Measurements from ENCODE around the gene NDE1.

- no peak for TF ChIP-seq EZH2 (IDR thresholded peaks at IDR 0.05; ENCODE audit: borderline replicate concordance)
- no peak for TF ChIP-seq CTCF (IDR thresholded peaks at IDR 0.05; ENCODE audit: poor library complexity)
- no peak for TF ChIP-seq EZH2phosphoT487 (IDR thresholded peaks at IDR 0.05; ENCODE audit: low read depth, severe bottlenecking, unreplicated experiment)
Observed at GRCh38 chr16:15644267-15644961, 5.6 kb upstream of the NDE1 start.

Data from hepatocyte (in vitro differentiated cells).